Large intestine (tissue), 3 donors: ENCODE measurements around the gene PPIF. TPM values are rescaled to one million over a fixed set of nuclear protein-coding genes. Genes with fewer than 3 reads are reported as not detected.

Experiments used
- DNase-seq, 2 donors: peaks; one replicate each; pipeline versions ENCODE4 v3.0.0 to v3.0.0-alpha.2; 2013
- H3K27ac ChIP-seq: one replicate; pipeline ENCODE4 v1.5.1; 2013; ENCODE audit warnings: low read length
- H3K27me3 ChIP-seq: 2 replicates; pipeline ENCODE4 v1.6.1; 2013; ENCODE audit warnings: low read length; ENCODE audit not compliant: control insufficient read depth, insufficient read depth
- H3K36me3 ChIP-seq: 2 replicates; pipeline ENCODE4 v1.6.1; 2013; ENCODE audit warnings: low read length; ENCODE audit not compliant: control insufficient read depth, insufficient read depth
- H3K4me1 ChIP-seq: one replicate; pipeline ENCODE4 v1.6.1; 2013; ENCODE audit warnings: low read length; ENCODE audit not compliant: control insufficient read depth, insufficient read depth
- H3K4me3 ChIP-seq: one replicate; pipeline ENCODE4 v1.5.1; 2013; ENCODE audit warnings: low read length
- H3K9me3 ChIP-seq: one replicate; pipeline ENCODE4 v1.6.1; 2013; ENCODE audit warnings: mild to moderate bottlenecking, low read depth, low read length, moderate library complexity; ENCODE audit not compliant: control insufficient read depth
- WGBS: methylation state at CpG from one replicate; pipeline ENCODE4 v1.1.5; 2013; ENCODE audit warnings: low lambda C conversion rate; ENCODE audit not compliant: insufficient coverage; 5-methylcytosine and 5-hydroxymethylcytosine counted together
- polyA plus RNA-seq: library from polyadenylated mRNA; unstranded; fragments of 120-200 nt; gene quantifications from one replicate; pipeline ENCODE4 v1.2.1, GENCODE V29; 2013

PPIF gene
- polyA plus RNA-seq, 1 donor, result 67.5 TPM

- Histone ChIP-seq H3K4me1 (peaks cover 8% of the 10 kb centered on the region), H3K27me3 (no peaks in the 10 kb centered on the region), H3K36me3 (peaks cover 49% of the 10 kb centered on the region), H3K27ac (no peak overlapping the region), H3K4me3 (no peak overlapping the region), H3K9me3 (no peaks in the 10 kb centered on the region)
- WGBS, result no CpG with 5 or more reads among the region's 5 CpGs
- no peak for DNase-seq
Observed at GRCh38 chr10:79356104-79356503, 8.8 kb downstream of the PPIF start.

DNA sequence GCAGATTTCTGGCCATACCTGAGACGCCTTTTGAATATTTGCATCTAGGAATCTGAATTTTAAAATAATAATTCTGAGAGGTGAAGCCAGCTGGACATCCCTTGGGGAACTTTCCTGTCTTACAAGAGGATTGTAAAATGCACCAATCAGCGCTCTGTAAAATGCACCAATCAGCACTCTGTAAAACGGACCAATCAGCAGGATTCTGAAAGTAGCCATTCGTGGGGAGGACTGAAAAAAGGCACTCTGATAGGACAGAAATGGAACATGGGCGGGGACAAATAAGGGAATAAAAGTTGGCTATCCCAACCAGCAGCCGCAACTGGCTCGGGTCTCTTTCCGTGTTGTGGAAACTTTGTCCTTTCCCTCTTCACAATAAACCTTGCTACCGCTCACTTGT, 9.9 kb downstream of the PPIF start:
- Histone ChIP-seq H3K27ac (no peak overlapping the region), H3K27me3 (no peaks in the 10 kb centered on the region), H3K4me3 (no peak overlapping the region), H3K36me3 (peaks cover 39% of the 10 kb centered on the region), H3K9me3 (no peaks in the 10 kb centered on the region), H3K4me1 (peaks cover 8% of the 10 kb centered on the region)
- DNase-seq, result no peak
- WGBS, result no CpG with 5 or more reads among the region's 9 CpGs

GRCh38 chr10:79358811-79359210, 11.5 kb downstream of the PPIF start:
- DNase-seq, result peak; percentile 91 to 96
- no CpG with 5 or more reads among the region's 5 CpGs for WGBS
- Histone ChIP-seq H3K27me3 (no peaks in the 10 kb centered on the region), H3K4me3 (no peak overlapping the region), H3K4me1 (peaks cover 8% of the 10 kb centered on the region), H3K36me3 (peaks cover 22% of the 10 kb centered on the region), H3K27ac (peak overlapping the region; percentile 75), H3K9me3 (no peaks in the 10 kb centered on the region)

DNA sequence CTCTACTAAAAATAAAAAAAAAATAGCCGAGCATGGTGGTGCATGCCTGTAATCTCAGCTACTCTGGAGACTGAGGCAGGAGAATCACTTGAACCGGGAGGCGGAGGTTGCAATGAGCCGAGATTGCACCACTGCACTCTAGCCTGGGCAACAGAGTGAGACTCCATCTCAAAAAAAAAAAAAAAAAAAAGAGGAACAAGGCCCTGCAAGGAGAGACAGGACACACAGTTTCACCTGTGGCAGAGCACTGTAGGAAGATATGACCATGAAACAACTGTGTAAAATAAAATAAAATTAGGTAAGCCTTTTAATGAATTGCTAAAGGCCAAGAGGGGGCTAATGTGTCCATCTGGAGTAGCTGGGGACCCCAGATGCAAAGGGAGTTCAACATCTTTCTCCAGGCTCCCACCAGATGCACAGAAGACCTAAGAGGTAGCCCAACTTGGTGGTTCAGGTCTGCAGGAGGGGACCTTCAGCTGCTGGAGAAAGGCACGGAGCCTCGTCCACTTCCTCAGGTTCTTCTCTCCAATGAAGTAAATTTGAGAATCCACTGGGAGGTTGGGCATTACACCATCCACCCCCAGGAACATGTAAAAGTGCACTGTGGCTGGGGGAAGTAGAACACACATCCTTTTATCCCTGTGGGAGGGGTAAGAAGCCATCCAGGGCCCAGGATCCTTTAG, 12.7 kb downstream of the PPIF start:
- Histone ChIP-seq H3K4me3 (no peak overlapping the region), H3K36me3 (peaks cover 11% of the 10 kb centered on the region), H3K9me3 (no peaks in the 10 kb centered on the region), H3K27ac (no peak overlapping the region), H3K4me1 (peaks cover 8% of the 10 kb centered on the region), H3K27me3 (no peaks in the 10 kb centered on the region)
- DNase-seq, result no peak
- no CpG with 5 or more reads among the region's 6 CpGs for WGBS

- no peak for DNase-seq
Observed at GRCh38 chr10:79360499-79361342, 13.5 kb downstream of the PPIF start.

DNA sequence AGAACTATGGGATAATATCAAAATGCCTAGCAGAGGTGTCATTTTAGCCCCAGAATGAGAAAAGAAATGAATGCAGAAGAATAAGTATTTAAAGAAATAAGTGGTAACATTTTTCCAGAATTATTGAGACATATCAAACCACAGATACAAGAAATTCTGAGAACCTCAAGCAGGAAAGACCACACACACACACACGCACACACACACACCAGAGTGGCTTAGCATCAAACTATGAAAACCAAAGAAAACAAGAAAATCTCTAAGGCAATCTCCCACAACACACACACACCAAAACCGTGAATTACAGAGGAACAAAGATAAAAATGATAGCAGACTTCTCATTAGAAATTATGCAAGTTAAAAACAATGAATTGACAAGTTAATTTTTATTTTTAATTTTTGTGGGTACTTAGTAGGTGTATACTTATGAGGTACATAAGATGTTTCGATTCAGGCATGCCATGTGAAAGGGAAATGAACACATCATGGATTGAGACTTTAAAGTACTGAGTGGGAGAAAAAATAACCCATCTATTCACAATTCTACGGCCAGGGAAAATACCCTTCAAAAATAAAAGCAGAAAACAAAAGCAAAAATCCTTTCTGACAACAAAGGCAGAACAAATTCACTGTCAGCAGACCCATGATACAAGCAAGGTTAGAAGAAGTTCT, 14.6 kb downstream of the PPIF start:
- no peak for DNase-seq
- no peaks in the 10 kb centered on the region for H3K36me3 ChIP-seq
- peaks cover 8% of the 10 kb centered on the region for H3K4me1 ChIP-seq
- H3K27ac ChIP-seq, result no peak overlapping the region
- no peaks in the 10 kb centered on the region for H3K9me3 ChIP-seq
- WGBS, result 93% methylated on average over 2 of the region's 4 CpGs
- H3K27me3 ChIP-seq, result no peaks in the 10 kb centered on the region
- no peak overlapping the region for H3K4me3 ChIP-seq

More at GRCh38 chr10:79360499-79361342, 13.5 kb downstream of the PPIF start:
- Histone ChIP-seq H3K9me3 (no peaks in the 10 kb centered on the region), H3K4me3 (no peak overlapping the region), H3K27ac (no peak overlapping the region), H3K4me1 (peaks cover 8% of the 10 kb centered on the region), H3K27me3 (no peaks in the 10 kb centered on the region), H3K36me3 (peaks cover 4% of the 10 kb centered on the region)
- no CpG with 5 or more reads among the region's 5 CpGs for WGBS

DNA sequence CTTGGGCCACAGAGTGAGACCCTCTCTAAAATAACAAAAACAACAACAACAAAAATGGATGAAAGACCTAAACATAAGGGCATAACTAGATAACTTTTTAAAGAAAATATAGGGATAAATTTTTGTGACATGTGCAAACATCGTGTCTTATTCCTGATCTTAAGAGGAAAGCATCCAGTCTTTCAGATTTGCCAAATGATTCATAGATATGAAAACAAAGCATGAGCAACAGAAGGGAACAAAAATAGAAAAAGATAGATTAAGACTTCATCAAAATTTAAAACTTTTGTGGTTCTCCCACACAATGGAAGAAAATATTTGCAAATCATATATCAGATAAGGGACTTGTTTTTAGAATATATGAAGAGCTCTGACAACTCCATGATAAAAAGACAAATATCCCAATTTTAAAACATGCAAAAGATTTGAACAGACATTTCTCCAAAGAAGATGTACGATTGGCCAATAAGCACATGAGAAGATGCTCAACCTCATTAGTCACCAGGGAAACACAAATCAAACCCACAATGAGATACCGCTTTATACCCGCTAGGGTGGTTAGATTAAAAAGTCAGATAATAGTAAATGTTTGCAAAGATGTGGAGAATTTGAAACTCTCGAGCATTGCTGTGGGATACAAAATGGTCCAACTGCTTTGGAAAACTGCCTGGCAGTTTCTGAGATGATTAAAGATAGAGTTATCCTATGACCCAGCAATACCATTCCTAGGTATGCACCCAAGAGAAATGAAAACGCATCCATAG, 20.3 kb downstream of the PPIF start:
- H3K9me3 ChIP-seq, result peaks cover 2% of the 10 kb centered on the region
- peaks cover 6% of the 10 kb centered on the region for H3K4me1 ChIP-seq
- no peaks in the 10 kb centered on the region for H3K36me3 ChIP-seq
- WGBS, result 83% methylated on average over 5 of the region's 6 CpGs
- no peak for DNase-seq
- no peak overlapping the region for H3K4me3 ChIP-seq
- no peaks in the 10 kb centered on the region for H3K27me3 ChIP-seq
- no peak overlapping the region for H3K27ac ChIP-seq

DNA sequence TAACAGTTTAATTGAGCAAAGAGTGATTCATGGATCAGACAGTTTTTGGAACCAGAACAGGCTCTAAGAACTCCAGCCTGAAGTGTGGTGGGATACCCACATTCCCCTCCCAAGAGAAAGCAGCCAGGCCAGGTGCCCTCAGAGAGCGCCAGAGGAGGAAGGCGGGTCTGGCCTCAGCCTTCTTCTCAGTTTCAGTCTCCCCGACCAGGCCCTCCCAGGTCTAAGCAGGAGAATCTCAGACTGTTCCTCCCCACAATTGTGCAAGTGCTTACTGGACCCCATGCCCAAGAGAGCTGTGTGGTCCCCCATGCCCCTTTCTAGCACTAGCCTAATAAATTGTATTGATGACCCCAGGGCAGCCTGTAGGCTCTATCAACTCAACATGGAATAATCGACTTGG, 25.6 kb downstream of the PPIF start:
- no peak overlapping the region for H3K4me3 ChIP-seq
- H3K9me3 ChIP-seq, result peaks cover 2% of the 10 kb centered on the region
- no peaks in the 10 kb centered on the region for H3K36me3 ChIP-seq
- DNase-seq, result no peak
- no peak overlapping the region for H3K27ac ChIP-seq
- 100% methylated on average over 1 of the region's 4 CpGs for WGBS
- H3K4me1 ChIP-seq, result peaks cover 6% of the 10 kb centered on the region
- no peaks in the 10 kb centered on the region for H3K27me3 ChIP-seq

DNA sequence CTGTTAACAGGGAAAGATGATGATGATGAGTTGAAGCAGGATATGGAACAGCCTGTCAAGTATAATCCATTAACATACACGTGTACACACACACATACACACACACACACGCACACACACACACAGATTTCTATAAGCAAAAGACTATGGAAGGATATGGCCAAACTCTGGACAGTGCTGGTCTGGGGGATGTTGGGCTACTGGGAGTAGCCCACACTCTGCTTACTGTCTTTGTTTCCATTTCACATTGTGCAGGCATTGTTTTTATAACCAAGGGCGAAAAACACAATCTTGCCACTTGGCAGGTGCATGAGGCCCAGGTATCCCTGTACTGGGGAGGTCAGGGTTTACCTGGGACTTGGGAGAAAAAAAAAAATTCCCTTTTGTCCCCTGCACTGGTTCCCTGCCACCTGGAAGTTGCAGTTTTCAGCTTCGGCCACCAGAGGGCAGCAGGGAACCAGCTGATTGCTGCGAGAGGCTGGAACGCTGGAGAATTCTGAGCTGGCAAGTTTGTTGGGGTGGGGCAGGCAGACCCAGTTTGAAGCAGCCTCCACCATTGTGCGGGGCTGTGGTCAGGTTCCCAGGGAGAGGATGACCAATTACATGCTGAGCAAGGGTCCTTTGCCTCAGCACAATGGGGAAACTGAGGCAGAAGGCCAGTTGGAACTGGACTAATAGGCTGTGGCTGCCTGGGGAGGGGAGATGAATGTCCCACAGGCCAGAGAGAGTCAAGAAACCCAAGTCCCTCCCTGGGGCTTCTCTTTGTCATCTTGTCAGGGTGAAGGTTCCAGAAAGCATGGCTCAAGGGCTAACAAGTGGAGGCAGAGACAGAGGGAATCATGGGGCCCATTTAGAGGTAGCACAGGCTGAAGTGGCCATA, 27.3 kb downstream of the PPIF start:
- H3K9me3 ChIP-seq, result peaks cover 2% of the 10 kb centered on the region
- H3K27ac ChIP-seq, result no peak overlapping the region
- WGBS, result no CpG with 5 or more reads among the region's 7 CpGs
- H3K27me3 ChIP-seq, result no peaks in the 10 kb centered on the region
- peaks cover 11% of the 10 kb centered on the region for H3K4me1 ChIP-seq
- no peak overlapping the region for H3K4me3 ChIP-seq
- peak; percentile 83 to 84 for DNase-seq
- no peaks in the 10 kb centered on the region for H3K36me3 ChIP-seq
